Measurements from ENCODE around the gene ASIP.

The ASIP gene

GRCh38 chr20:34312544-34313217 is 71.5 kb downstream of the ASIP start:
- ATAC-seq (replicated peaks) (peak; percentile 100), DNase-seq (peak; percentile 87 to 94 (median 89))
- peak overlapping the region; percentile 6 to 46 for H3K4me3 Mint-ChIP-seq

GRCh38 chr20:34315236-34315635 is 74.0 kb downstream of the ASIP start:
- Mint-ChIP-seq H3K4me1 (ENCODE audit: low read depth in 2 of 2) (peaks cover 11 to 13% of the 10 kb centered on the region in 2 donors), H3K9me3 (no peaks in the 10 kb centered on the region), H3K27me3 (peaks cover 6 to 23% of the 10 kb centered on the region in 2 donors), H3K36me3 (ENCODE audit: insufficient read depth) (no peaks in the 10 kb centered on the region), H3K4me3 (no peak overlapping the region), H3K27ac (no peak overlapping the region)
- DNase-seq = no peak
- ATAC-seq (replicated peaks) = no peak

More at GRCh38 chr20:34312544-34313217, 71.5 kb downstream of the ASIP start:
- H3K27me3 Mint-ChIP-seq = peaks cover 6 to 23% of the 10 kb centered on the region in 2 donors
- peaks cover 10 to 11% of the 10 kb centered on the region in 2 donors for H3K4me1 Mint-ChIP-seq (ENCODE audit: low read depth in 2 of 2)
- H3K27ac Mint-ChIP-seq = no peak overlapping the region
- H3K9me3 Mint-ChIP-seq = no peaks in the 10 kb centered on the region
- H3K36me3 Mint-ChIP-seq (ENCODE audit: insufficient read depth) = no peaks in the 10 kb centered on the region

- Mint-ChIP-seq H3K36me3 (ENCODE audit: insufficient read depth) (no peaks in the 10 kb centered on the region), H3K27ac (no peak overlapping the region), H3K4me1 (ENCODE audit: low read depth in 2 of 2) (peaks cover 11 to 13% of the 10 kb centered on the region in 2 donors), H3K27me3 (peaks cover 6 to 15% of the 10 kb centered on the region in 2 donors), H3K4me3 (no peak overlapping the region), H3K9me3 (no peaks in the 10 kb centered on the region)
- DNase-seq (no peak), ATAC-seq (replicated peaks) (no peak)
Measured at GRCh38 chr20:34316196-34316814, 75.1 kb downstream of the ASIP start.
